ENCODE measurements around the gene OR6S1.
"Not testable (repeated sequence)": the region's sequence is repeated elsewhere in the genome, so short reads cannot be mapped to it uniquely, and the experiment has no call there.

Gene OR6S1

DNA sequence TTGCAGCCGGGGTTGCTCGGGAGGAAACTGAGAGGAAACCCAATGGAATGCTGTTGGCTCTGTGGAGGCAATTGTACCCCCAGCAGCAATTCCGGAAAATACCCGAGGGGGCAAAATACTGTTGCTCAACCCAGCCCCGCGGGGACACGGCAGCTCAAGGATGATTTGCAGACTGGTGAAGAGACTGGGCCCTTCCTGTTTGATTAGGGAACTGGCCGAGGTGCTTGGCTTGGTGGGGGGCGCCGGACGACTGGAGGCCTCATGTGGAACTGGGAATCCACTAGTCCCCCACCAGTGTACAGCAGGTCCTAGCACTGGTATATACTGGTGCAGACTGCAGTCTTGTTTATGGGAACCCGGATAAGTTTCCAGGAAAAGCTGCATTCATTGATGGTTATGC is 40.0 kb downstream of the OR6S1 start:
- H3K27me3 Mint-ChIP-seq (ENCODE audit: low read depth) = no peaks in the 10 kb centered on the region
- no peaks in the 10 kb centered on the region for H3K36me3 Mint-ChIP-seq (ENCODE audit: low read depth)
- no peak overlapping the region for H3K27ac Mint-ChIP-seq
- H3K4me1 Mint-ChIP-seq (ENCODE audit: low read depth) = no peaks in the 10 kb centered on the region
- no peaks in the 10 kb centered on the region for H3K9me3 Mint-ChIP-seq
- no peak overlapping the region for H3K4me3 Mint-ChIP-seq

DNA sequence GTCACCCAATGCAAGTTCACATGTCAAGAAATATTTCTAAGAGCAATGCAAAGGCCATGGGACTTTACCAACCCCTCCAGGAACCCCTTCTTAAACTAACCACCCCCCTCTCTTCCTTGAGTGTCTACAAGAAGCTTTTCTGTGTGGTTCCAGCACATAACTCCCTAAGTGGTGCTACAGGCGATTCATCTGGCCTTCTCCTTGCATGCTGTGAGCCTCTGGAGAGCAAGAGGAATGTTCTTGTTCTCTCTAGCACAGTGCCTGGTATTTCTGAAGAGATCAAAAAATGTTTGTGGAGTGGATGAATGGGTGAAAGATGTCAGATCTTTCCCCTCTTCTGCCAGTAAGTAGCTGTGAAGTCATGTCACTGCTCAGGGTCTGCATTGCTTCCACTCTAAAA is 44.4 kb downstream of the OR6S1 start:
- Mint-ChIP-seq H3K27me3 (ENCODE audit: low read depth) (no peaks in the 10 kb centered on the region), H3K4me1 (ENCODE audit: low read depth) (no peaks in the 10 kb centered on the region), H3K9me3 (no peaks in the 10 kb centered on the region), H3K27ac (no peak overlapping the region), H3K36me3 (ENCODE audit: low read depth) (no peaks in the 10 kb centered on the region), H3K4me3 (no peak overlapping the region)

DNA sequence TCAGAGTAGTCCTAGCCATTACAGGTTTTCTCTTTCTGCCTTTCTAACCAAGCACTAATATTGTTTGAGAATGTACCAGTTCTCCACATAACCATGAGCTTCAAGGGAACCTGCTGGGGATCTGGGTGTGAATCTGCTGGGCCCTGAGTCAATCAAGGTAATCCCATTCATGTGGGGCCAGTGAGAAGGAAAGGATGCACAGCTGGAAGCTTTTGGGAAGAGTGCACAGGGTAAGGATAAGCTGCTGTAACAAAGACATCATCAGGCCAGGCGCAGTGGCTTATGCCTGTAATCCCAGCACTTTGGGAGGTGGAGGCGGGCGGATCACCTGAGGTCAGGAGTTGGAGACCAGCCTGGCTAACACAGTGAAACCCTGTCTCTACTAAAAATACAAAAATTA is 45.8 kb downstream of the OR6S1 start:
- not testable (repeated sequence) for H3K9me3 Mint-ChIP-seq

DNA sequence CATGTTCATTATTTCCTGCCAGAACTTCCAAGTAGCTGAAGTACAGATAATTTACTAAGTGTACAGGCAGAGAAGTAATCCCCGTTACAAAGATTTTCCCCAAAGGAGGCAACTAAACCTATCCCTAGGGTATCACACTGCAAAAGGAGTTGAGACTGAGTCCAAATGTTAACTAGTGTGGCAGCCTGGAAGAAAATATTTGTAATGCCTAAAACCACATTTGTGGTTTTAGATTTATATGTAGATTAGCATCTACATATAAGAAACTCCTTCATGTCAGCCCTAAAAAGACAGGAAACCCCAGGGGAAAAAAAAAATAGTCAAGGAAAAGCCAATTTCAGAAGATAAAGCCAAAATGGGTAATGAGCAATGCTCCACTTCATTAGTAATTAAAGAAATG is 48.9 kb downstream of the OR6S1 start:
- no peak overlapping the region for H3K27ac Mint-ChIP-seq
- no peaks in the 10 kb centered on the region for H3K4me1 Mint-ChIP-seq (ENCODE audit: low read depth)
- no peaks in the 10 kb centered on the region for H3K9me3 Mint-ChIP-seq
- no peaks in the 10 kb centered on the region for H3K27me3 Mint-ChIP-seq (ENCODE audit: low read depth)
- H3K36me3 Mint-ChIP-seq (ENCODE audit: low read depth) = no peaks in the 10 kb centered on the region
- no peak overlapping the region for H3K4me3 Mint-ChIP-seq

More for the DNA sequence above, 45.8 kb downstream of the OR6S1 start:
- H3K4me3 Mint-ChIP-seq; H3K4me1 Mint-ChIP-seq (ENCODE audit: low read depth); H3K27me3 Mint-ChIP-seq (ENCODE audit: low read depth); H3K27ac Mint-ChIP-seq; H3K36me3 Mint-ChIP-seq (ENCODE audit: low read depth): not testable (repeated sequence)

DNA sequence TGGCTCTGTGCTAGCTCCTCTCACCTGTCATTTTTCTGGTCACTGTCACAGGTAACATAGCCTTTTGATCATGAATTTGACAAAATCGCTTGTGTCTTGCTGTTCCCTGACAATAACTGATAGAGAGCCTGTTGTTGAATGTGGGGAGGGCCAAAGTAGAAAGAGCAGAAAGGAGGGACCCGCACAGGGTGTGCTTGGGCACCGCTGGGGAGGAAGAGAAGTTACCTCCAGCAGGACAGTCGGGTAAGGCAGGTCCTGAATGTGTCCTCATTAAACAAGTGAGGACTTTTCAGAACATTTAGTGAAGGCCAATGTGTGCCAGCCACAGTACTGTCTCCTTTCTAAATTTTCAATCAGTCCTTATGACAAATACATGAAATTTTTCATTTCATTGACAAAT is 50.3 kb downstream of the OR6S1 start, which contains the start of gene RNASE12:
Gene RNASE12, minus strand, starts transcription at position 142 of the 400 bp plus-strand sequence. CDS start 653 bp downstream, outside the sequence.
- Mint-ChIP-seq H3K4me3 (no peak within 1 kb of the TSS), H3K27ac (no peak within 1 kb of the TSS), H3K27me3 (ENCODE audit: low read depth) (no peaks in the 10 kb centered on the region), H3K9me3 (no peaks in the 10 kb centered on the region), H3K4me1 (ENCODE audit: low read depth) (no peaks in the 10 kb centered on the region), H3K36me3 (ENCODE audit: low read depth) (no peaks in the 10 kb centered on the region)

Measured in T-helper 1 cell treated with Interleukin-12 subunit alpha and Interleukin-12 subunit beta and Interleukin-4 antibody, amounts not matched to agents 30 μg/mL and 1 μg/mL, for 36 hours (primary cell).